Fibroblast of pulmonary artery (primary cell): ENCODE measurements around the gene SETD6.

Experiments
- DNase-seq: peaks from one replicate; pipeline ENCODE4 v3.0.0-alpha.2; 2010; ENCODE audit warnings: low read depth
- H3K4me3 ChIP-seq: replicated peaks from 2 replicates; pipeline ENCODE4 v1.5.1; 2011; ENCODE audit warnings: low read depth, mild to moderate bottlenecking, control low read depth, low read length, moderate library complexity
- TF ChIP-seq, protein P1 (sequence below): IDR thresholded peaks from 2 replicates; pipeline ENCODE4 v1.5.1; 2011; ENCODE audit warnings: mild to moderate bottlenecking, control low read depth, low read length, inconsistent platforms; ENCODE audit errors: missing control alignments

The SETD6 gene, protein sequence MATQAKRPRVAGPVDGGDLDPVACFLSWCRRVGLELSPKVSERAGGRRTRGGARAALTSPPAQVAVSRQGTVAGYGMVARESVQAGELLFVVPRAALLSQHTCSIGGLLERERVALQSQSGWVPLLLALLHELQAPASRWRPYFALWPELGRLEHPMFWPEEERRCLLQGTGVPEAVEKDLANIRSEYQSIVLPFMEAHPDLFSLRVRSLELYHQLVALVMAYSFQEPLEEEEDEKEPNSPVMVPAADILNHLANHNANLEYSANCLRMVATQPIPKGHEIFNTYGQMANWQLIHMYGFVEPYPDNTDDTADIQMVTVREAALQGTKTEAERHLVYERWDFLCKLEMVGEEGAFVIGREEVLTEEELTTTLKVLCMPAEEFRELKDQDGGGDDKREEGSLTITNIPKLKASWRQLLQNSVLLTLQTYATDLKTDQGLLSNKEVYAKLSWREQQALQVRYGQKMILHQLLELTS

DNA sequence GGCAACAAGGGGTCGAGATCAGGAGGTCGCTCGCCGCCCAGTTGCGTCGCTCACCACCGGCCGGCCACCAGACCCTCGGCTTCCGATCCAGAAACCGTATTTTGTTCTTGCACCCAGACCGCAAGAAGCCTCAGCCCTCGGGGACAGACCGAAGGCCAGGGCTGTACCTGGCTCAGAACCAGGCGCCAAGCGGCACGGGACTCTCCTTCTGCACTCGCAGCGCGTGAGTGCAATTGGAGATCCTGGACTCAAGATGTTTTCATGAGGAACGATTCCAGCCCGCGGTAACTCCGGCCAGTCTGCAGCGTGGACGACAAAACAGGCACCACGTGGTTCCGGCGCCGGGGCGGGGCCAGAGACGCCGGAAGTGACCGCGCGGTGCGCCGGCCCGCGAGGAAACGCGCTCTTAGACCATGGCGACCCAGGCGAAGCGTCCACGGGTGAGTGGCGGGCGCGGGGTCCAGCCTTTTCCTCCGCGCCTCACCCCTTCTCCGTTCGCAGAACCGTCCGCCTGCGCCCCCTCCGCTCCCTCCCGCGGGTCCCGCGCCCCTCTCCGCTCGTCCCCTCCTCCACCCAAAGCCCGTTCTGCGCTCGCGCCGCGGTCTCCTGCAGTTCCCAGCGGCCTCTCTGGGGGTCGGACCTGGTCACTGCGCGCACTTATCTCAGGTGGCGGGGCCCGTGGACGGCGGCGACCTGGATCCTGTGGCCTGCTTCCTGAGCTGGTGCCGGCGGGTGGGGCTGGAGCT, at the start of gene SETD6:
Gene SETD6 (plus strand): TSS at position 393 of the 746 bp plus-strand sequence. CDS start 21 bp downstream, at position 414.
- TF ChIP-seq, protein P1, sequence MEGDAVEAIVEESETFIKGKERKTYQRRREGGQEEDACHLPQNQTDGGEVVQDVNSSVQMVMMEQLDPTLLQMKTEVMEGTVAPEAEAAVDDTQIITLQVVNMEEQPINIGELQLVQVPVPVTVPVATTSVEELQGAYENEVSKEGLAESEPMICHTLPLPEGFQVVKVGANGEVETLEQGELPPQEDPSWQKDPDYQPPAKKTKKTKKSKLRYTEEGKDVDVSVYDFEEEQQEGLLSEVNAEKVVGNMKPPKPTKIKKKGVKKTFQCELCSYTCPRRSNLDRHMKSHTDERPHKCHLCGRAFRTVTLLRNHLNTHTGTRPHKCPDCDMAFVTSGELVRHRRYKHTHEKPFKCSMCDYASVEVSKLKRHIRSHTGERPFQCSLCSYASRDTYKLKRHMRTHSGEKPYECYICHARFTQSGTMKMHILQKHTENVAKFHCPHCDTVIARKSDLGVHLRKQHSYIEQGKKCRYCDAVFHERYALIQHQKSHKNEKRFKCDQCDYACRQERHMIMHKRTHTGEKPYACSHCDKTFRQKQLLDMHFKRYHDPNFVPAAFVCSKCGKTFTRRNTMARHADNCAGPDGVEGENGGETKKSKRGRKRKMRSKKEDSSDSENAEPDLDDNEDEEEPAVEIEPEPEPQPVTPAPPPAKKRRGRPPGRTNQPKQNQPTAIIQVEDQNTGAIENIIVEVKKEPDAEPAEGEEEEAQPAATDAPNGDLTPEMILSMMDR = no peak
- peak; percentile 88 for DNase-seq
- H3K4me3 ChIP-seq = peak within 1 kb of the TSS; percentile 77

GRCh38 chr16:58465817-58466216, 49.5 kb upstream of the SETD6 start:
- TF ChIP-seq, protein P1 = no peak
- H3K4me3 ChIP-seq = no peak overlapping the region
- no peak for DNase-seq

GRCh38 chr16:58466396-58466795, 48.9 kb upstream of the SETD6 start:
- H3K4me3 ChIP-seq = no peak overlapping the region
- no peak for DNase-seq
- TF ChIP-seq, protein P1 = no peak

DNA sequence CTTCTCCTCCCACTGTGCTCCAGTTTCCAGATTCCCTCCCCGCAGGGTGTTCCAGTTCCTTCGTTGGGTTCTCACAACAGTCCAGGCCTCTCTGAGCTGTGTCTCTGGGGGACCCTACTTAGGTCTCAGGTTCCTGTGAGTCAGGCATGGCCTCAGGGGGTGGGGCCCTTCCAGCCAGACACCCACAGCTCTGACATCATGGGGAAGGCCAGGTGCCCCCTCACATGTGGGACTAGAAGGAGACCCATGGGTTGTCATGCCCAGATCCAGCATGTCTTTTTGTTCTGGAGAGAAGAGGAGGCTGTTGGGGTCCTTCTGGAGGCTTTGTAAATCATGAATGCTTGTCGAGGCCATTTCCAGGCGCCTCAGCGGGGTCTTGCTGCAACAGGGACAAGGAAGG, 47.4 kb upstream of the SETD6 start:
- no peak for DNase-seq
- no peak overlapping the region for H3K4me3 ChIP-seq
- TF ChIP-seq, protein P1 = no peak

DNA sequence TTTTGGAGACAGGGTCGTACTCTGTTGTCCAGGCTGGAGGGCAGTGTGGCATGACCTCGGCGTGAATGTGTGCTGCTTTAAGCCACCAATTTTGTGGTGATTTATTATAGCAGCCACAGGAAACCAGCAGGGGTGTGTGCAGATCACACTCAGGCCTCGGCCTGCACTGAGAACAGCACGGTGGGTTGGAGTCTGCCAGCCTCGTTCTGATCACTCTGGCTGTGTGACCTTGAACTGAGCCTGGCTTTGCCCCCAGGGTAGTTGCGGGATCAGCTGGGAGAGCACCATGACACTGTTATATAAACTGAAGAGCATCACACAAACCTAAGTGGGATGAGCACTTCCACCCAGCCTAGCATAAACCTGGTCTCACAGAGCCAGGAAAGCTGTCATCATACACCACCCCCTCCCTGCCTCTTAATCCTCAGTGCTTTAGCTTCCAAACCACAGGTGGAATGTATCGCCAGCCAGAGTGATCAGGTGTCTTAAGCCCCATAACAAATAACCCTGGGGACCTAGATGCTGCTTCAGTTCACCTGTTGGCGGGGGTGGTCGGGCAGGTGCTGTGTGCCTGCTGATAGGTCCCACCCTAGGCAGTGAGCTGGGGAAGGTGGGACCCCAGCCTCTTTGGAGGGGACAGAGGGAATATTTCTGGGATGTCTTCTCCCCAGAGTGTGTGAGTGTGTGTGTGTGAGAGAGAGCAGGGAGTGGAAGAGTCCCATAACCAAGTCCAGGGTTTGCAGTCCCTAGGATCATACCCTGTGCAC, 43.9 kb upstream of the SETD6 start:
- H3K4me3 ChIP-seq = no peak overlapping the region
- TF ChIP-seq, protein P1 = no peak
- no peak for DNase-seq

GRCh38 chr16:58472266-58472665, 43.1 kb upstream of the SETD6 start:
- DNase-seq = no peak
- TF ChIP-seq, protein P1 = no peak
- H3K4me3 ChIP-seq = no peak overlapping the region
